Skin of body (tissue), 2 donors: Measurements from ENCODE around the gene HBS1L. TPM values are rescaled to one million over a fixed set of nuclear protein-coding genes. Genes with fewer than 3 reads are reported as not detected.

Source experiments
- DNase-seq: peaks from one replicate; lab custom pipeline; 2025; lab: John Stamatoyannopoulos, UW
- total RNA-seq: library from RNA; depleted of rRNA; stranded (reverse); fragments of >200 nt; gene quantifications from one replicate; pipeline ENCODE4 v1.2.3, GENCODE V29; 2014

The HBS1L gene
- total RNA-seq, 1 donor from 2014 or later = 73.6 TPM

GRCh38 chr6:135037541-135037940, 17.1 kb downstream of the HBS1L start:
- no peak for DNase-seq

- DNase-seq = no peak
Observed at GRCh38 chr6:135036731-135037420, 17.7 kb downstream of the HBS1L start.

- DNase-seq = no peak
Observed at GRCh38 chr6:135033238-135033637, 21.4 kb downstream of the HBS1L start.

GRCh38 chr6:135030532-135031178, 24.0 kb downstream of the HBS1L start:
- DNase-seq = no peak

GRCh38 chr6:135030056-135030473, 24.6 kb downstream of the HBS1L start:
- no peak for DNase-seq

GRCh38 chr6:135025775-135026174, 28.8 kb downstream of the HBS1L start:
- no peak for DNase-seq

- no peak for DNase-seq
Observed at GRCh38 chr6:135025175-135025574, 29.4 kb downstream of the HBS1L start.

- DNase-seq = no peak
Observed at GRCh38 chr6:135022050-135022697, 32.4 kb downstream of the HBS1L start.

- no peak for DNase-seq
Observed at GRCh38 chr6:135021310-135022049, 33.1 kb downstream of the HBS1L start.

GRCh38 chr6:135018941-135019340, 35.7 kb downstream of the HBS1L start:
- no peak for DNase-seq

- no peak for DNase-seq
Observed at GRCh38 chr6:135018052-135018451, 36.6 kb downstream of the HBS1L start.

GRCh38 chr6:135014353-135014832, 40.2 kb downstream of the HBS1L start:
- no peak for DNase-seq

GRCh38 chr6:135013211-135013610, 41.4 kb downstream of the HBS1L start:
- DNase-seq = no peak

GRCh38 chr6:135012764-135013163, 41.9 kb downstream of the HBS1L start:
- DNase-seq = no peak

- no peak for DNase-seq
Observed at GRCh38 chr6:135012349-135012748, 42.3 kb downstream of the HBS1L start.

- DNase-seq = no peak
Observed at GRCh38 chr6:135008941-135009290, 45.7 kb downstream of the HBS1L start.

GRCh38 chr6:135008072-135008940, 46.3 kb downstream of the HBS1L start:
- no peak for DNase-seq

GRCh38 chr6:135006386-135006914, 48.2 kb downstream of the HBS1L start:
- DNase-seq = no peak

- DNase-seq = no peak
Observed at GRCh38 chr6:135004399-135004798, 50.2 kb downstream of the HBS1L start.

GRCh38 chr6:135002974-135003703, 51.5 kb downstream of the HBS1L start:
- no peak for DNase-seq
